Measurements from ENCODE around the gene ATG9B. TPM values are rescaled to one million over a fixed set of nuclear protein-coding genes. Genes with fewer than 3 reads are reported as not detected.
A peak's percentile ranks its signal among the peaks of the same experiment; 100 is the strongest.

Gene ATG9B
- total RNA-seq, 1 donor, result under 0.01 TPM

DNA sequence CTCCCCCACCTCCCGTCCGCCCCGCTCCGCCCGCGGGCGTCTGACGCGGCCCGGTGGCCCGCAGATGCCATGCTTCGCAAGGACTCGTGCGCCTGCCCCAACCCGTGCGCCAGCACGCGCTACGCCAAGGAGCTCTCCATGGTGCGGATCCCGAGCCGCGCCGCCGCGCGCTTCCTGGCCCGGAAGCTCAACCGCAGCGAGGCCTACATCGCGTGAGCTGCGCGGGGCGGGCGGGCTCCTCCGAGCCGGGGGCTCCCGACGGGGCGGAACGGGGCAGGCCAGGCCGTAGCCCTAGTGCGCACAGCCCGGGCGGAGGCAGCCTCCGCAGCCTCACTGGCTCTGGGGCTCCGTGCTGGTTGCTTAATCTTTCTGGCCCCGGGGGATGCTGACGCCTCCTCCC is 26.8 kb upstream of the ATG9B start:
- no peak overlapping the region for H3K4me3 ChIP-seq (ENCODE audit: low read depth, low read length)
- peak; percentile 65 for DNase-seq (ENCODE audit: low read depth)
- TF ChIP-seq CTCF (IDR thresholded peaks at IDR 0.05; ENCODE audit: insufficient read depth, low read length), result no peak

DNA sequence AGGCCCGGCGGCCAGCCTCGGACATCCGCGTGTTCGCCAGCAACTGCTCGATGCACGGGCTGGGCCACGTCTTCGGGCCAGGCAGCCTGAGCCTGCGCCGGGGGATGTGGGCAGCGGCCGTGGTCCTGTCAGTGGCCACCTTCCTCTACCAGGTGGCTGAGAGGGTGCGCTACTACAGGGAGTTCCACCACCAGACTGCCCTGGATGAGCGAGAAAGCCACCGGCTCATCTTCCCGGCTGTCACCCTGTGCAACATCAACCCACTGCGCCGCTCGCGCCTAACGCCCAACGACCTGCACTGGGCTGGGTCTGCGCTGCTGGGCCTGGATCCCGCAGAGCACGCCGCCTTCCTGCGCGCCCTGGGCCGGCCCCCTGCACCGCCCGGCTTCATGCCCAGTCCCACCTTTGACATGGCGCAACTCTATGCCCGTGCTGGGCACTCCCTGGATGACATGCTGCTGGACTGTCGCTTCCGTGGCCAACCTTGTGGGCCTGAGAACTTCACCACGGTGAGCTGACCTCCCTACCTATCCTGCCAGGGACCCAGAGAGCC is 24.7 kb upstream of the ATG9B start:
- H3K4me3 ChIP-seq (ENCODE audit: low read depth, low read length), result no peak overlapping the region
- no peak for DNase-seq (ENCODE audit: low read depth)
- TF ChIP-seq CTCF (IDR thresholded peaks at IDR 0.05; ENCODE audit: insufficient read depth, low read length), result no peak

DNA sequence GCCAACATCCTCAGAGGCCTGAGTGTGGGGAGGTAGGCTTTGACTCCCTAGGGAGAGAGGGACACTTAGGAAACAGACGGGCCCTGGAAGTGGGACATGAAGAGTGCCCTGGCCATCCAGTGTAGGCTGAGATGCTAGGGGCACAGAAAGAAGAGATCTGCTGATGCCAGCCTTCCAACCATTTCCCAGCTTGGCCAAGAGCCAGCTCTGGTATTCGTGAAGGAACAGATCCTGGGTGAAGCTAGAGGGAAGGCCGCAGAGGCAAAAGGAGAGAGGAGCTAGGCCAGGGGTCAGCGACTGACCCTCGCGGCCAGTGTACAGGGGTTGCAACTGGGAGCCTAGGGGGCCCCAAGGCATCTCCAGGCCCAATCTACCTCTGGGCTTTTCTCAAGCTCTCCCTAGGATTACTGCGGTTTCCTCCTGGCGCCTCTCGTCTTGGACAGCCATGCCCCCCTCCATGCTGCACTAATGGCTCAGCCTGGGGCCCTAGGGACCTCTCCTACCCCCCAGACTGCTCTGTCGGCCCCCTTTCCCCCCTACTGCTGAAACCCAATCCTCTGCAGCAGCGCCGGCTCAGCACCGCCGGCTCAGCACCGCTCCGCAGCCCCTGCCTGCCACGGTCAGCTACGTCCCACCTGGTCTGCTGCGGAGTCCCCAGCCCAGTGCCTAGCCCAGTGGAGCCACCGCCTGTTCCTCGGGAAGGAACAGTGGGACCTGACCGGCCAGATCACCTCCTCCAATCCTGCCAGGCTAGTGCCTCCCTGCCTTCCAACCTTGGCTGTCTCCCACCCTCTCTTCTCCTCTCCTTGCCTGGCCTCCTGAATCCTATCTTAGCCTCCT is 23.9 kb upstream of the ATG9B start, which contains the start of gene ASIC3:
Gene ASIC3, plus strand, starts transcription at position 556 of the 840 bp plus-strand sequence. CDS start 355 bp downstream, outside the sequence.
- TF ChIP-seq CTCF (IDR thresholded peaks at IDR 0.05; ENCODE audit: insufficient read depth, low read length), result no peak
- no peak for DNase-seq (ENCODE audit: low read depth)
- H3K4me3 ChIP-seq (ENCODE audit: low read depth, low read length), result no peak within 1 kb of the TSS

GRCh38 chr7:151046603-151047573 is 22.6 kb upstream of the ATG9B start:
- peak; percentile 88 for DNase-seq (ENCODE audit: low read depth)
- no peak overlapping the region for H3K4me3 ChIP-seq (ENCODE audit: low read depth, low read length)
- TF ChIP-seq CTCF (IDR thresholded peaks at IDR 0.05; ENCODE audit: insufficient read depth, low read length), result no peak

- TF ChIP-seq CTCF (IDR thresholded peaks at IDR 0.05; ENCODE audit: insufficient read depth, low read length), result no peak
- H3K4me3 ChIP-seq (ENCODE audit: low read depth, low read length), result no peak overlapping the region
Measured at GRCh38 chr7:151045967-151046366, 21.7 kb upstream of the ATG9B start.

GRCh38 chr7:151045262-151045661 is 21.0 kb upstream of the ATG9B start:
- no peak for DNase-seq (ENCODE audit: low read depth)
- no peak for TF ChIP-seq CTCF (IDR thresholded peaks at IDR 0.05; ENCODE audit: insufficient read depth, low read length)
- H3K4me3 ChIP-seq (ENCODE audit: low read depth, low read length), result no peak overlapping the region

More at GRCh38 chr7:151045967-151046366, 21.7 kb upstream of the ATG9B start:
- DNase-seq (ENCODE audit: low read depth), result no peak

Measured in fibroblast of the aortic adventitia (primary cell).